Measurements from ENCODE around the gene SIGLEC1.

DNA sequence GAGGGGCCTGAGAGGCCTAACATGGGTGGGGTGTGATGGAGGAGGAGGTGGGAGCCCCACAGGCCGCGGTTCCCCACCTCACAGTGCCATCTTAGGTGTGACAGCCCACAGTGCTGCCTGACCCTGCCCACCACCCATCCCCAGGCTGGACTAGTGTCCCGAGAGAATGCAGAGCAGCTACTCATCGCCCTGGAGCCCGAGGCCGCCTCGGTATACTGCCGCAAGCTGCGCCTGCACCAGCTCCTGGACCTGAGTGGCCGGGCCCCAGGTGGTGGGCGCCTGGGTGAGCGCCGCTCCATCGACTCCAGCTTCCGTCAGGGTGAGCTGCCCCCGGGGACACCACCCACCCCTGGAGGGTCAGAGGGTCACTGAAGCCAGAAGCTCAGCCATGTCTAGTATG is 35.7 kb upstream of the SIGLEC1 start:
- no peak for TF ChIP-seq POLR2A (IDR thresholded peaks at IDR 0.05; ENCODE audit: low read length)
- no peak for TF ChIP-seq GATA1 (IDR thresholded peaks at IDR 0.05; ENCODE audit: low read depth, low read length)
